Endothelial cell of umbilical vein (primary cell): ENCODE results near the gene GJC3. TPM values are rescaled to one million over a fixed set of nuclear protein-coding genes. Genes with fewer than 3 reads are reported as not detected.
"Not testable (repeated sequence)": the region's sequence is repeated elsewhere in the genome, so short reads cannot be mapped to it uniquely, and the experiment has no call there.

ENCODE experiments used
- BruUV-seq: library from RNA; stranded (reverse); fragments of 400-500 nt; replicated peaks from 2 replicates; lab custom pipeline; 2021; lab: Mats Ljungman, UMichigan
- CTCF ChIA-PET: fragments of 300-600, 350-600 bp; sonication (Branson Sonifier 250); formaldehyde crosslinking; loops from one replicate; lab custom pipeline; 2021; ENCODE audit warnings: antibody characterized with exemption, inconsistent platforms; lab: Charles Lee
- POLR2A ChIA-PET: fragments of 300-600, 350-600 bp; sonication (Branson Sonifier 250); formaldehyde crosslinking; loops from one replicate; lab custom pipeline; 2021; ENCODE audit warnings: antibody characterized with exemption, inconsistent platforms; lab: Charles Lee
- DNase-seq: peaks from one replicate; pipeline ENCODE4 v3.0.0-alpha.2; 2011; ENCODE audit warnings: low read depth, low spot score
- FAIRE-seq: peaks from 2 replicates; lab custom pipeline; 2011; peaks lifted over from hg19 to GRCh38; lab: Jason Lieb, UNC
- H2AFZ ChIP-seq: 2 replicates; pipeline ENCODE4 v1.6.0; 2012; ENCODE audit warnings: low read depth, low read length, control low read depth, inconsistent platforms
- H3K27ac ChIP-seq: 2 replicates; pipeline ENCODE4 v1.5.1; 2011; ENCODE audit warnings: low read depth, mild to moderate bottlenecking, control low read depth, low read length, moderate library complexity; ENCODE audit not compliant: insufficient read depth
- H3K27me3 ChIP-seq, 2 experiments: 2 replicates each; pipeline versions ENCODE4 v1.6.0 to v1.6.1; 2011; ENCODE audit warnings: low read length in 2 of 2, mixed read lengths in 1 of 2; ENCODE audit not compliant: control insufficient read depth in 2 of 2, insufficient read depth in 2 of 2
- H3K36me3 ChIP-seq, 2 experiments: 2 replicates in 1 of 2; 3 replicates in 1 of 2; pipeline ENCODE4 v1.5.1; 2011; ENCODE audit warnings: low read length in 2 of 2, mild to moderate bottlenecking in 1 of 2, moderate library complexity in 1 of 2; ENCODE audit not compliant: control insufficient read depth in 2 of 2, insufficient read depth in 2 of 2; ENCODE audit errors: extremely low read depth in 1 of 2
- H3K4me1 ChIP-seq: 3 replicates; pipeline ENCODE4 v1.5.1; 2011; ENCODE audit warnings: mild to moderate bottlenecking, low read length; ENCODE audit not compliant: control insufficient read depth, insufficient read depth; ENCODE audit errors: extremely low read depth
- H3K4me2 ChIP-seq: 2 replicates; pipeline ENCODE4 v1.6.1; 2011; ENCODE audit warnings: low read length, control low read depth, mixed read lengths; ENCODE audit not compliant: insufficient read depth
- H3K4me3 ChIP-seq, 3 experiments: fragments of 200-600 bp in 1 of 3; sonication (generic), shearing (Covaris generic) in 1 of 3; replicated peaks in 1 of 3; 2 replicates each; pipeline ENCODE4 v1.5.1; 2011 to 2016; ENCODE audit warnings: control low read depth in 3 of 3, low read length in 3 of 3, mild to moderate bottlenecking in 2 of 3, inconsistent platforms in 1 of 3, low read depth in 1 of 3, moderate library complexity in 1 of 3; ENCODE audit not compliant: insufficient read depth in 1 of 3
- H3K79me2 ChIP-seq: 2 replicates; pipeline ENCODE4 v1.6.0; 2012; ENCODE audit warnings: low read length, inconsistent platforms; ENCODE audit not compliant: control insufficient read depth, insufficient read depth
- H3K9ac ChIP-seq: replicated peaks from 2 replicates; pipeline ENCODE3; 2011; ENCODE audit warnings: low read length, control low read depth; ENCODE audit not compliant: insufficient read depth; ENCODE audit errors: extremely low read depth
- H3K9me1 ChIP-seq: replicated peaks from 3 replicates; pipeline ENCODE4 v1.6.0; 2011; ENCODE audit warnings: mild to moderate bottlenecking, low read length; ENCODE audit not compliant: control insufficient read depth, insufficient read depth; ENCODE audit errors: extremely low read depth
- H3K9me3 ChIP-seq: replicated peaks from 2 replicates; pipeline ENCODE4 v1.5.1; 2012; ENCODE audit warnings: low read length, inconsistent platforms; ENCODE audit not compliant: control insufficient read depth, insufficient read depth
- H4K20me1 ChIP-seq: replicated peaks from 2 replicates; pipeline ENCODE3; 2011; ENCODE audit warnings: mild to moderate bottlenecking, low read length; ENCODE audit not compliant: control insufficient read depth, insufficient read depth; ENCODE audit errors: extremely low read depth
- EZH2 ChIP-seq: IDR thresholded peaks from 2 replicates; pipeline ENCODE4 v1.6.1; 2012; ENCODE audit warnings: borderline replicate concordance, low read depth, mild to moderate bottlenecking, moderate library complexity, low read length, inconsistent platforms; ENCODE audit not compliant: severe bottlenecking
- JUN ChIP-seq: IDR thresholded peaks from 2 replicates; pipeline ENCODE4 v1.6.1; 2011; ENCODE audit warnings: borderline replicate concordance, low read depth; ENCODE audit not compliant: insufficient read length, insufficient read depth
- POLR2A ChIP-seq: IDR thresholded peaks from 2 replicates; pipeline ENCODE4 v1.6.1; 2012; ENCODE audit warnings: low read depth, mild to moderate bottlenecking, control low read depth, low read length
- dilution Hi-C: fragments of 300-500 bp; cut with MboI; formaldehyde crosslinking; loops from one replicate; pipeline ENCODE4 v1.15.0; 2019; ENCODE audit warnings: low sequenced_read_pairs; ENCODE audit not compliant: extremely low pct_ligation_motif_present
- intact Hi-C: fragments of 100-400 bp; cut with micrococcal nuclease; formaldehyde crosslinking; loops from one replicate; pipeline ENCODE4 v1.10.0; 2022
- polyA plus RNA-seq, 4 experiments: library from polyadenylated mRNA; depleted of rRNA in 3 of 4; stranded (reverse) in 3 of 4; unstranded in 1 of 4; fragments of >200 nt; gene quantifications; 2 replicates each; pipeline versions ENCODE4 v1.2.1 to v1.2.3, GENCODE V29; 2011 to 2012; ENCODE audit warnings: missing spikeins in 1 of 4
- total RNA-seq: library from RNA; stranded (reverse); gene quantifications from 2 replicates; pipeline ENCODE4 v1.2.3, GENCODE V29; 2021

The GJC3 gene
- total and polyA plus RNA-seq, 2 donors (not counting 3 experiments of a cell fraction or from before 2014, with no cell fraction given), result 0.28 TPM; not detected in 1

GRCh38 chr7:99974681-99975080, 45.3 kb upstream of the GJC3 start:
- no peak overlapping the region for H3K4me3 ChIP-seq
- H3K36me3 ChIP-seq, result no peaks in the 10 kb centered on the region
- H2AFZ ChIP-seq, result no peak overlapping the region
- H3K9ac ChIP-seq, result no peak overlapping the region
- no peak for DNase-seq
- H3K4me2 ChIP-seq, result no peak overlapping the region
- ChIA-PET POLR2A (no interaction called here), CTCF (no interaction called here)
- H4K20me1 ChIP-seq, result no peaks in the 10 kb centered on the region
- H3K9me1 ChIP-seq, result no peaks in the 10 kb centered on the region
- TF ChIP-seq EZH2 (no peak), JUN (no peak), POLR2A (no peak)
- no peaks in the 10 kb centered on the region for H3K79me2 ChIP-seq
- H3K27ac ChIP-seq, result no peak overlapping the region
- no TSS peak for BruUV-seq
- no peak for FAIRE-seq
- H3K27me3 ChIP-seq, result peaks cover 0 to 4% of the 10 kb centered on the region in 2 experiments
- intact Hi-C loops (loop anchor here (5.0 kb wide), 1 partner anchor 78 kb away; no protein-coding TSS in a partner anchor), dilution Hi-C loops (no loop called here)
- H3K9me3 ChIP-seq, result no peaks in the 10 kb centered on the region
- no peaks in the 10 kb centered on the region for H3K4me1 ChIP-seq

DNA sequence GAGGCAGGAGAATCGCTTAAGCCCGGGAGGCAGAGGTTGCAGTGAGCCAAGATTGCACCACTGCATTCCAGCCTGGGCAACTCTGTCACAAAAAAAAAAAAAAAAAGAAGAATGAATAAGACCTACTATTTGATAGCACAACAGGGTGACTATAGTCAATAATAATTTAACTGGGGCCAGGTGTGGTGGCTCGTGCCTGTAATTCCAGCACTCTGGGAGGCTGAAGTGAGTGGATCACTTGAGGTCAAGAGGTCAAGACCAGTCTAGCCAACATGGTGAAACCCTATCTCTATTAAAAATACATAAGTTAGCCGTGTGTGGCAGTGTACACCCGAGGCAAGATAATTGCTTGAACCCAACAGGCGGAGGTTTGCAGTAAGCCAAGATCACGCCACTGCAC, 44.4 kb upstream of the GJC3 start:
- POLR2A ChIA-PET, result not testable (repeated sequence)

More for the DNA sequence above, 44.4 kb upstream of the GJC3 start:
- BruUV-seq, H3K27me3 ChIP-seq, H3K9ac ChIP-seq, FAIRE-seq, H2AFZ ChIP-seq, H3K27ac ChIP-seq, H3K79me2 ChIP-seq, CTCF ChIA-PET, DNase-seq, H3K4me1 ChIP-seq, H3K4me3 ChIP-seq, H4K20me1 ChIP-seq, dilution Hi-C loops, H3K9me1 ChIP-seq, intact Hi-C loops, H3K9me3 ChIP-seq, H3K36me3 ChIP-seq, H3K4me2 ChIP-seq: not testable (repeated sequence)
